K562 (cell line): ENCODE measurements around the gene NRCAM. TPM values are rescaled to one million over a fixed set of nuclear protein-coding genes. Genes with fewer than 3 reads are reported as not detected.

Experiments used
- ATF1 ChIP-seq, 2 experiments: fragments of 450-650 bp in 1 of 2; IDR thresholded peaks; 2 replicates each; pipeline ENCODE4 v1.6.1; 2016; ENCODE audit warnings: missing compliant biosample characterization in 1 of 2, missing genetic modification characterization in 1 of 2
- ATF7 ChIP-seq: fragments of 450-650 bp; IDR thresholded peaks from 2 replicates; pipeline ENCODE4 v1.7.1; 2014; ENCODE audit warnings: mild to moderate bottlenecking, moderate library complexity
- BACH1 ChIP-seq: fragments of 200-800 bp; sonication (Bioruptor generic); IDR thresholded peaks from 2 replicates; pipeline ENCODE4 v1.6.1; 2016; ENCODE audit warnings: missing genetic modification characterization, missing compliant biosample characterization
- CHD2 ChIP-seq: IDR thresholded peaks from 2 replicates; pipeline ENCODE4 v1.6.1; 2011; ENCODE audit warnings: low read depth, low read length
- CTCF ChIP-seq, 3 experiments: IDR thresholded peaks in 2 of 3; conservative IDR thresholded peaks in 1 of 3; 2 replicates each; pipeline ENCODE4 v1.5.1; 2011 to 2012; ENCODE audit warnings: low read length in 3 of 3, mild to moderate bottlenecking in 3 of 3, control low read depth in 2 of 3, improper control_type of control experiment in 1 of 3, inconsistent platforms in 1 of 3, low read depth in 1 of 3, mixed read lengths in 1 of 3, moderate library complexity in 1 of 3; ENCODE audit not compliant: insufficient read depth in 2 of 3
- ETS1 ChIP-seq: conservative IDR thresholded peaks from 2 replicates; pipeline ENCODE4 v1.6.1; 2011; ENCODE audit warnings: low read depth, mild to moderate bottlenecking, low read length; ENCODE audit not compliant: control insufficient read depth
- HMGXB4 ChIP-seq: sonication (generic); formaldehyde crosslinking; IDR thresholded peaks from 2 replicates; pipeline ENCODE4 v1.8.1; 2023; ENCODE audit warnings: mild to moderate bottlenecking, missing genetic modification reagents
- MAFG ChIP-seq: fragments of 450-650 bp; conservative IDR thresholded peaks from 2 replicates; pipeline ENCODE4 v1.6.1; 2016; ENCODE audit warnings: missing genetic modification characterization, missing compliant biosample characterization
- PHB2 ChIP-seq: fragments of 450-650 bp; IDR thresholded peaks from 2 replicates; pipeline ENCODE4 v1.6.1; 2017; ENCODE audit warnings: low read depth
- SPI1 ChIP-seq: IDR thresholded peaks from 2 replicates; pipeline ENCODE4 v1.6.1; 2011; ENCODE audit warnings: low read depth, low read length, control low read depth, borderline replicate concordance
- ZNF133 ChIP-seq: fragments of 250-450 bp; sonication (Bioruptor Pico); IDR thresholded peaks from 2 replicates; pipeline ENCODE4 v1.4.0; 2020; ENCODE audit warnings: mild to moderate bottlenecking
- ZNF165 ChIP-seq: fragments of 250-450 bp; sonication (Bioruptor Pico); IDR thresholded peaks from 2 replicates; pipeline ENCODE4 v1.4.0; 2020; ENCODE audit warnings: borderline replicate concordance
- ZNF175 ChIP-seq: fragments of 200-800 bp; sonication (Bioruptor generic); IDR thresholded peaks from 2 replicates; pipeline ENCODE4 v1.6.1; 2016; ENCODE audit warnings: low read depth, mild to moderate bottlenecking, missing genetic modification characterization, missing compliant biosample characterization
- ZSCAN29 ChIP-seq: fragments of 450-650 bp; IDR thresholded peaks from 2 replicates; pipeline ENCODE4 v1.6.1; 2017
- polyA plus RNA-seq, 8 experiments: library from polyadenylated mRNA; depleted of rRNA in 4 of 8; stranded (reverse) in 5 of 8; unstranded in 3 of 8; fragments of >200 nt; fragmentation: Nextera tagmentation in 2 of 8; fragmentation: Illumina TruSeq in 1 of 8; extraction: Ambion mirVana in 2 of 8; extraction: Trizol in 1 of 8; gene quantifications; 2 replicates each; pipeline versions ENCODE4 v1.2.1 to v1.2.3, GENCODE V29; 2011 to 2014; ENCODE audit warnings: inconsistent platforms in 1 of 8, missing spikeins in 1 of 8
- total RNA-seq, 7 experiments: library from RNA; depleted of rRNA in 6 of 7; stranded (reverse); fragments of >200 nt in 6 of 7; fragmentation: Illumina TruSeq in 2 of 7; extraction: Trizol in 2 of 7; gene quantifications; 2 replicates each; pipeline versions ENCODE4 v1.2.1 to v1.2.3, GENCODE V29; 2011 to 2021; ENCODE audit warnings: low replicate concordance in 1 of 7
- TF ChIP-seq, protein P1 (sequence below): fragments of 450-650 bp; IDR thresholded peaks from 2 replicates; pipeline ENCODE4 v1.6.1; 2017; ENCODE audit warnings: mild to moderate bottlenecking, moderate library complexity
- TF ChIP-seq, protein P2 (sequence below): sonication (generic); formaldehyde crosslinking; IDR thresholded peaks from 2 replicates; pipeline ENCODE4 v1.8.1; 2023; ENCODE audit warnings: mild to moderate bottlenecking, missing genetic modification reagents

Gene NRCAM
- total and polyA plus RNA-seq, 9 of the 15 experiments (the other 6 are each of a cell fraction or from before 2014, with no cell fraction given): 0.03 to 0.54 (median 0.12) TPM; not detected in 1

GRCh38 chr7:108488768-108489538, 32.7 kb upstream of the NRCAM start (continued):
- TF ChIP-seq HMGXB4 (no peak), ZSCAN29 (no peak), ZNF175 (CRISPR knock-in tag) (no peak), PHB2 (no peak), CHD2 (no peak), MAFG (tag) (peak; percentile 97), ETS1 (no peak), BACH1 (tag) (peak; percentile 80), ZNF133 (CRISPR knock-in tag) (no peak), CTCF (IDR thresholded peaks at IDR 0.05 in 2 of 3, conservative IDR thresholded peaks at IDR 0.05 in 1 of 3; ENCODE audit: insufficient read depth in 2 of 3, low read depth in 1 of 3, low read length in 3 of 3) (peak in 2 of 3 experiments; percentile 24 to 56; a peak in 2 of 6 replicates), ATF7 (peak; percentile 19; the same call in 1 of the 2 replicates), ATF1 (CRISPR knock-in tag; IDR thresholded peaks at IDR 0.05) (no peak), ATF1 (tag; IDR thresholded peaks at IDR 0.05) (peak; percentile 57), SPI1 (peak; percentile 69; the same call in 1 of the 2 replicates), ZNF165 (no peak)
- TF ChIP-seq, protein P1, sequence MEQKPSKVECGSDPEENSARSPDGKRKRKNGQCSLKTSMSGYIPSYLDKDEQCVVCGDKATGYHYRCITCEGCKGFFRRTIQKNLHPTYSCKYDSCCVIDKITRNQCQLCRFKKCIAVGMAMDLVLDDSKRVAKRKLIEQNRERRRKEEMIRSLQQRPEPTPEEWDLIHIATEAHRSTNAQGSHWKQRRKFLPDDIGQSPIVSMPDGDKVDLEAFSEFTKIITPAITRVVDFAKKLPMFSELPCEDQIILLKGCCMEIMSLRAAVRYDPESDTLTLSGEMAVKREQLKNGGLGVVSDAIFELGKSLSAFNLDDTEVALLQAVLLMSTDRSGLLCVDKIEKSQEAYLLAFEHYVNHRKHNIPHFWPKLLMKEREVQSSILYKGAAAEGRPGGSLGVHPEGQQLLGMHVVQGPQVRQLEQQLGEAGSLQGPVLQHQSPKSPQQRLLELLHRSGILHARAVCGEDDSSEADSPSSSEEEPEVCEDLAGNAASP: no peak
- TF ChIP-seq, protein P2, sequence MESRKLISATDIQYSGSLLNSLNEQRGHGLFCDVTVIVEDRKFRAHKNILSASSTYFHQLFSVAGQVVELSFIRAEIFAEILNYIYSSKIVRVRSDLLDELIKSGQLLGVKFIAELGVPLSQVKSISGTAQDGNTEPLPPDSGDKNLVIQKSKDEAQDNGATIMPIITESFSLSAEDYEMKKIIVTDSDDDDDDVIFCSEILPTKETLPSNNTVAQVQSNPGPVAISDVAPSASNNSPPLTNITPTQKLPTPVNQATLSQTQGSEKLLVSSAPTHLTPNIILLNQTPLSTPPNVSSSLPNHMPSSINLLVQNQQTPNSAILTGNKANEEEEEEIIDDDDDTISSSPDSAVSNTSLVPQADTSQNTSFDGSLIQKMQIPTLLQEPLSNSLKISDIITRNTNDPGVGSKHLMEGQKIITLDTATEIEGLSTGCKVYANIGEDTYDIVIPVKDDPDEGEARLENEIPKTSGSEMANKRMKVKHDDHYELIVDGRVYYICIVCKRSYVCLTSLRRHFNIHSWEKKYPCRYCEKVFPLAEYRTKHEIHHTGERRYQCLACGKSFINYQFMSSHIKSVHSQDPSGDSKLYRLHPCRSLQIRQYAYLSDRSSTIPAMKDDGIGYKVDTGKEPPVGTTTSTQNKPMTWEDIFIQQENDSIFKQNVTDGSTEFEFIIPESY: no peak
